ENCODE results near the gene SMAD6.

Gene SMAD6

GRCh38 chr15:66702035-66702786 lies at the start of gene SMAD6:
TSS of gene SMAD6 (plus strand) at chr15:66702236. CDS start at chr15:66703259, 1,023 bp downstream.
- peak; percentile 93 for DNase-seq (ENCODE audit: low read depth)

- DNase-seq (ENCODE audit: low read depth): no peak
Observed at GRCh38 chr15:66652806-66653205, 49.2 kb upstream of the SMAD6 start.

GRCh38 chr15:66653398-66653797 lies 48.6 kb upstream of the SMAD6 start:
- no peak for DNase-seq (ENCODE audit: low read depth)

- no peak for DNase-seq (ENCODE audit: low read depth)
Observed at GRCh38 chr15:66653852-66654251, 48.2 kb upstream of the SMAD6 start.

- no peak for DNase-seq (ENCODE audit: low read depth)
Observed at GRCh38 chr15:66654361-66654738, 47.7 kb upstream of the SMAD6 start.

GRCh38 chr15:66654739-66655375 lies 47.2 kb upstream of the SMAD6 start:
- DNase-seq (ENCODE audit: low read depth): no peak

- no peak for DNase-seq (ENCODE audit: low read depth)
Observed at GRCh38 chr15:66655511-66655910, 46.5 kb upstream of the SMAD6 start.

- no peak for DNase-seq (ENCODE audit: low read depth)
Observed at GRCh38 chr15:66655997-66656396, 46.0 kb upstream of the SMAD6 start.

- DNase-seq (ENCODE audit: low read depth): no peak
Observed at GRCh38 chr15:66657185-66658020, 44.6 kb upstream of the SMAD6 start.

- DNase-seq (ENCODE audit: low read depth): no peak
Observed at GRCh38 chr15:66658044-66658443, 44.0 kb upstream of the SMAD6 start.

GRCh38 chr15:66658855-66659254 lies 43.2 kb upstream of the SMAD6 start:
- DNase-seq (ENCODE audit: low read depth): no peak

GRCh38 chr15:66659384-66659783 lies 42.7 kb upstream of the SMAD6 start:
- DNase-seq (ENCODE audit: low read depth): no peak

- DNase-seq (ENCODE audit: low read depth): no peak
Observed at GRCh38 chr15:66661432-66662096, 40.5 kb upstream of the SMAD6 start.

- no peak for DNase-seq (ENCODE audit: low read depth)
Observed at GRCh38 chr15:66662522-66662921, 39.5 kb upstream of the SMAD6 start.

- DNase-seq (ENCODE audit: low read depth): no peak
Observed at GRCh38 chr15:66663664-66664063, 38.4 kb upstream of the SMAD6 start.

- no peak for DNase-seq (ENCODE audit: low read depth)
Observed at GRCh38 chr15:66670175-66670574, 31.9 kb upstream of the SMAD6 start.

- DNase-seq (ENCODE audit: low read depth): no peak
Observed at GRCh38 chr15:66670762-66671580, 31.1 kb upstream of the SMAD6 start.

GRCh38 chr15:66672867-66673266 lies 29.2 kb upstream of the SMAD6 start:
- DNase-seq (ENCODE audit: low read depth): no peak

GRCh38 chr15:66673410-66674322 lies 28.4 kb upstream of the SMAD6 start:
- DNase-seq (ENCODE audit: low read depth): no peak

GRCh38 chr15:66674756-66675155 lies 27.3 kb upstream of the SMAD6 start:
- no peak for DNase-seq (ENCODE audit: low read depth)

Measured in non-pigmented ciliary epithelial cell (primary cell).